GM12892 (cell line): ENCODE data around the gene KIRREL3.
A peak's percentile ranks its signal among the peaks of the same experiment; 100 is the strongest.

Experiments used
- DNase-seq: peaks from one replicate; pipeline ENCODE4 v3.0.0; 2011; ENCODE audit not compliant: insufficient read length
- FAIRE-seq: peaks from 2 replicates; lab custom pipeline; 2011; peaks lifted over from hg19 to GRCh38; lab: Jason Lieb, UNC
- POLR2A ChIP-seq: IDR thresholded peaks from 2 replicates; pipeline ENCODE4 v1.6.1; 2011; ENCODE audit warnings: low read depth, low read length, control low read depth
- POLR2AphosphoS5 ChIP-seq: IDR thresholded peaks from 2 replicates; pipeline ENCODE4 v1.6.1; 2011; ENCODE audit warnings: low read depth, low read length, control low read depth
- TAF1 ChIP-seq: IDR thresholded peaks from 2 replicates; pipeline ENCODE4 v1.6.1; 2011; ENCODE audit warnings: low read depth, mild to moderate bottlenecking, control low read depth, low read length, borderline replicate concordance

KIRREL3 gene

DNA sequence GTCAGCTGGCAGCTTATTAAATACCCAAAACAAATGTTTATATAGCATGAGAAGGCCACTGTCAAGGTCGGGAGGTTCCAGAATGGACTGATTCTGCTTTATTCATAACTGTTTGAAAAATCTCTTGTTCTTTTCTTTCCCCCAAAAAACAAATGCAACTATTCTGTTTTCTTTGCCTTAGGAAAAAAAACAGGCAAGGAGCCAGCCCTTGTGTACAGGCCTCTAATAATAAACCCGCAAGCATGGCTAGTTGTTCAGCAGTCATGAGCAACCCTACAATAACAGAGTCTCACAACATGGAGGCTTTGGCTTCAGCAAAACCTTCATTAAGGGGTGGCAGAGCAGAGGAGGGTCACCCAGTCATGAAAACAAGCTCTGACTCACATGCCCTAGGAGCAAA lies 191.7 kb downstream of the KIRREL3 start:
- FAIRE-seq (no peak), DNase-seq (no peak)
- TF ChIP-seq POLR2AphosphoS5, result no peak
- no peak for TF ChIP-seq TAF1
- TF ChIP-seq POLR2A, result no peak

DNA sequence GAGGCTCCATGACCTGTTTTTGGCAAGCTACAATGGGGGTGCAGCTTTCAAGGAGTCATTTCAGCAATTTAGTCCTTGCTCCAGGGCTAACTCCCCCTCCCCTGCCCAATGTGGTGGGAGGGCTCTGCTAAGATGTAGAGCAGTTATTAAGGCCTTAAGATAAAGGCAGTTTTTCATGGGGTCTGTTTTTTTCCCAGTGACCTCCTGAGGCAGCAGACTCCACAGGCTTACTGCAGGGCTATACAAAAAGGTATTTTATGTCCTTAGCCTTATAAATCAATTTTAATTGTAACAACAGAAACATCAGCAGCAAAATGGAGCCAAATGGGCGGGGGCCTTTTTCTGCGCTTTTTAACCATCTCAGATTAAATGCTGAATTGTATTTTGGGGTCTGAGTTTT lies 192.3 kb downstream of the KIRREL3 start:
- no peak for DNase-seq
- no peak for TF ChIP-seq POLR2A
- TF ChIP-seq TAF1, result no peak
- TF ChIP-seq POLR2AphosphoS5, result no peak
- FAIRE-seq, result no peak

DNA sequence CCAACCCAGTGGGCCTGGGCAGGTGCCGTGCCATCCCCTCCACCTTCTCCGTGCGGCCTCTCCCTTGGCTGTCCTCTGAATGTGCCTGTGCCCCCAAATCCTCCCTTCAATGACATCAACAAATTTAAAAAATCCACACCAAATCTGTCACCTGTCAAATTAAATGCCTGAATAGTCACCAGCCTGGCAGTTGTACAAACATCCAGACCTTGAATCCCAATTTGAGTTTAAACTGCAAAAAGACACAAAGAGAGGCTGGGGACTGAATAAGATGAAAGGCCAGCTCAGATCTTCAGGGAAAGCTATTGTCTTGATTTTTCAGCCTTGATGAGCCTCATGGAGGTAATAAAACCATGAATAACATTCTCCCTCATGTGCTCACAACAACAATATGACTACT lies 194.7 kb downstream of the KIRREL3 start:
- no peak for TF ChIP-seq POLR2A
- no peak for TF ChIP-seq POLR2AphosphoS5
- TF ChIP-seq TAF1, result no peak
- DNase-seq, result no peak
- FAIRE-seq, result no peak

DNA sequence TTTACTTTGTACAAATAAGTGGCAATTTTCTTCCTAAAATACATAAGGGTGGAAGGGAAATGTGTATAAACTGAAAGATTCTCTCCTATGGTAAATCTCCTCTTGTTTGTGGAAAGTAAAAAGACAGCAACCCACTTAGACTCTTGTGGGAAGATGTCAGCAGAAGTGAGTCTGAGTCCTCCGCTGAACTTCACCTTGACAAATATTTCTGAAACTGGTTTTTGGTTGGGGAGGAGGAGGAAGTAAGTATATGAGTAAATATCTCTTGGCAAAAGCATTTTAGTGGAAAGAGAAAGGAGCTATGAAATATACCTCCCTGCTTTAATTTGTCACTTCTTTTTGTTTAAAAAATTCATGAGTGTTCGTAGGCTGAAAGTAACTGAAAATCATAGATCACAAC lies 196.2 kb downstream of the KIRREL3 start:
- TF ChIP-seq POLR2A (no peak), TAF1 (no peak), POLR2AphosphoS5 (no peak)
- FAIRE-seq (no peak), DNase-seq (no peak)

DNA sequence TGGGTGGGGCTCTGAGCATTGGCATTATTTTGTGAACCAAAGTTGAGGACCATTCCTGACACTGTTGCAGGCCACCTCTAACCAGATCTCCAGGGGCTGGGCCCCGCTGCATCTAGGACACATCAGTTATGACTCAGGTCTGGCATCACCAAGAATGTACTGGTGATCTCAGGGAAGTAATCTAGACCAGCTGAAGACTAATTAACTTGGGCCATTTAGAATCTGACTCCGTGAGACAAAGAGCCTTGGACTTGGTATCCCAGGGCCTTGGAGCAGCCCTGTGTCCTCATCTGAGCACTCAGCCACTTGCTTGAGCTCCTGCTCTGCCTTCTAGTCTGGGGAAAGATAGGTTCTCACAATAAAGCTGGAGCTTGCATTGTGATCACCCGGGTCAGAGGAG lies 200.6 kb downstream of the KIRREL3 start:
- no peak for FAIRE-seq
- DNase-seq, result no peak
- TF ChIP-seq POLR2A (no peak), POLR2AphosphoS5 (no peak), TAF1 (no peak)

DNA sequence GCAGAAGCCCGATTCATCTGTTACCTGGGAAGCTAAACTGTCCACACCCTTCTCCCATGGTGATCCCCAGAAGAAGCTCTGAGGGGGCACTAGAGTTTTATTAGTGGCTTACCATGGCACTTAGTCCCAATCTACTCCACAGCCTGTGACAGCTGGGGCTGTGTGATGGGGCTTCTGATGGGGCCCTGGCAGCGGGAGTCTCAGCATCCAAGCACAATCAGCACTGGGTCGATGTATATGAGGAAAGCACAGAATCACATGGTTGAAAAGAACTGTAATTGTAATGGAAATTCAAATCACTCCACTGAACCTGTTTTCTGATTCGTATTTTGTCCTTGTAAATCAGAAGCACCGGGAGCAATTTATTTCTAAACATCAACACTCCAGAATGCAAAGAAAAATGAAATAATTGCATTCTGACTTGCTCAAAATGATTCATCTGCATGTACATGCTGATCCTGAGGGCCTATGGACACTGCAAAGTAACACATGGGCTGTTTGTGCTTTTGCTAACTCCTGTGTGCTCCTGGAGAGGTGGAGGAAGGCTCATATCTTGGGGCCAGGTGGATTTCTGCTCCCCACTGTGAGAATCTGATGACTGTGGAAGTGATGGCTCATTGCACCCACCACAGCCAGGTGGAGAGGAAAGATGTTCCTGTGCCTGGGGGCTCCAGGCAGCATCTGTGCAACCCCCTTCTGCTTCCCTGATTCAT lies 203.0 kb downstream of the KIRREL3 start:
- no peak for FAIRE-seq
- DNase-seq, result no peak
- TF ChIP-seq POLR2AphosphoS5, result no peak
- TF ChIP-seq POLR2A, result no peak
- no peak for TF ChIP-seq TAF1

DNA sequence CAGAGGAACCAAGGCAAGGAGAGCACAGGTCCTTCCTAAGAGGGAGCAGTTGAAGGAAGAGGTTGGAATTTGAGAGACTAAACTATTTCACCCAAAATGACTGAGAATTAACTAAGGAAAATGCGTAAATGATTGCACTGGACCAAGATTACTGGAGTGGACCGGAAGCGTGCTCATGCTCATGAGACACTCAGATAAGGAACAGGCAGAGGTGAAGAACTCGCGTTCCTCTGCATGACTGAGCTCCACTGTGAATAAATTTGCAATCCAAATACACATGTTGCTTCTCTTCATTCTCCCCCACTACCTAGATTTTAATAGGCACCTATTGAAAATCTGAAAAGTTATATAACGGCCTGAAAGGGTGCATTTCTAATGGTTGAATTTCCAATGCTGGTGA lies 207.0 kb downstream of the KIRREL3 start:
- DNase-seq, result no peak
- peak; percentile 36 for FAIRE-seq
- no peak for TF ChIP-seq TAF1
- TF ChIP-seq POLR2A, result no peak
- no peak for TF ChIP-seq POLR2AphosphoS5

DNA sequence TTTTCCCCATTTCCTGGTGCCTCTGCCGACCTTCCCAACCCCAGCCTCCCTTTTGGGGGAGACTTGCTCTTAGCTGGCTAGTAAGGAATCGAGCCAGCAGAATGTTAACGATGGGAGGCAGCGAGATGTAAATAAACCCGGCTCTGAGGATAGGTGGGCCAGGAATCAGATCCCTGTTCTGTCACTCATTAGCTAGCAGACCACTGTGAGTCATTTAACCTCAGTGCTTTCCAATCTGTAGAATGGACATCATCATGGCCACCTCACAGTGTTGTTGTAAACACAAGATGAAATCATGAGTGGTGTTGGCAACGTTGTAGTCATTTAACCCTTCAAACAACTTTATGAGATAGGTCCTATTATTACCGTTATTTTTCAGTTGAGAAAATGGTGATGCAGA lies 208.6 kb downstream of the KIRREL3 start:
- no peak for DNase-seq
- TF ChIP-seq TAF1, result no peak
- no peak for TF ChIP-seq POLR2AphosphoS5
- no peak for TF ChIP-seq POLR2A
- no peak for FAIRE-seq

DNA sequence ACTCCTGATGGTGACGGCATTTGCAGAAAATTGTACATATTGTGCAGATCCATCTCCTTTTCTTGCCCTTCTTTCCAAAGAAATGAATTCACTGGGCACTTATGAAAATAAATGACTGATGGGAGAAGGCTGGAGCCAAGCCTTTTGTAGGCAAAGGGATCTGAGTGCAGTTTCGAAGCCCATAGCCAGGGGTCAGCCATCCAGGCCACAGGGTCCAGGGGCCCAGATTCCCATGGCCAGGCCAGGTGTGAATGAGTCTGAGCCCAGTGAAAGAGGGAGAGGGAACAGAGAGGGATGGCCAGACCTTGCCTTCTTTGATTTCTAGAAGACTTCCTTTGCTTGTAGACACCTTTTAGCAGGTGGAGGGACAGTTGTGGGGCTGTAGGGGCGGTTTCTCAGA lies 209.1 kb downstream of the KIRREL3 start:
- no peak for TF ChIP-seq TAF1
- DNase-seq, result no peak
- no peak for FAIRE-seq

DNA sequence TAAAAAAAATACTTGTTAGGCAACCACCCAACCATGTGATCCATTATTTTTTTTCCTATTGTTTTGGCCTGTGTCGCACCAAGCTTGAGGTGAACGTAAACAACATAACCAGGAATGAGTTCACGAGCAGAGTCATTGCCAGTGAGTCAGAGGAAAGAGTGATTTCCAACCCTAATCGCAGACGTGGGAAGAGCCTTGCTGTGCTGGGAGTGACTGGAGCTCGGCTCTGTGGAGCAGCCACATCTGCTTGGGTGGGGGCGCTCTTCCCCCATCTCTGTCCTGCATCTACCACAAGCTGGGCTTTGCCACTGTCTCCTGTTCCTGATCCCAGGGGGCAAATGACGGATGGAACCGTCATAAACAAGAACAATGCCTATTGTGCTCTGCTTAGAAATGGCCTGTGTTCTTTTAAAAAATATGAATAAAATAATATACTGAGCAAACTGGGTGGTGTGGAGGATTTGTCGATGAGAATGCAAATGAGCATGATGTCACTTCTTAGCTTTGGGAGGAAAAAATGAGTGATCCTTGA lies 210.0 kb downstream of the KIRREL3 start:
- no peak for DNase-seq
- no peak for FAIRE-seq

DNA sequence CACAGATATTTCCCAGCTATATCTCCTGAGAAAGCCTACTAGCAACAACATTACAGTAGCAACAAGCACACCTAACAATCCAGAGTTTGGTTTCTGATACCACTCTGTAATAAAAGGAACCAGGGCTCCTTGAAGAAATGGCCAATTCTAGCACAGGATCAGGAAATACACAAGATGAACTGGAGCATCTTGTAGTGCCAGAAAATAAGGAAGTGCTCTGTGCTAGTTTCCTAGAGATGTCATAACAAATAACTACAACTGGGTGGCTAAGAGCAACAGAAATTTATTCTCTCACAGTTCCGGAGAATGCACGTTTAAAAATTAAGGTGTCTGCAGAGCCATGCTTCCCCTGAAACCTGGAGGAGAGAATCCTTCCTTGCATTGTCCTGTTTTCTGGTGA lies 217.8 kb downstream of the KIRREL3 start:
- TF ChIP-seq POLR2A (no peak), POLR2AphosphoS5 (no peak), TAF1 (no peak)
- DNase-seq, result no peak
- FAIRE-seq, result no peak

More for the DNA sequence above, 210.0 kb downstream of the KIRREL3 start:
- TF ChIP-seq TAF1 (no peak), POLR2A (no peak), POLR2AphosphoS5 (no peak)

DNA sequence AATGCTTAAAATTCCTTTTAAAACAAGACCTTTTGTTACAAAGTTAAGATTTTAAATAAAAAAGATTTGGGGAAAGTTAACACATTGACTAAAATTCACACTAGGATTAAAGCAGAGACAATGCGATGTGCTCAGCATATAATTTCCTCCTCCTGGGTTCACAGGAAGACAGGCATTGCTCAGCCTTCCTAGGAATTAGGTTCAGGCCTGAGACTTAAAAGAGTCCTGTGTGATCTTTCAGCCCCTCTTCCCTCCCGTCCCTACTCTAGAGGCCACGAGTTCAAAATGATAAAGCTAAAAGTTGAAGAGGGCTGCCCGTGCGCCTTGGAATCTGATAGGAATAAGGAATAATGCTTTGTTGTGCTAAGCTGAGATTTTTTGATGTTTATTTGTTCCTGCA lies 218.6 kb downstream of the KIRREL3 start:
- FAIRE-seq (no peak), DNase-seq (no peak)
- TF ChIP-seq POLR2AphosphoS5 (no peak), TAF1 (no peak), POLR2A (no peak)

DNA sequence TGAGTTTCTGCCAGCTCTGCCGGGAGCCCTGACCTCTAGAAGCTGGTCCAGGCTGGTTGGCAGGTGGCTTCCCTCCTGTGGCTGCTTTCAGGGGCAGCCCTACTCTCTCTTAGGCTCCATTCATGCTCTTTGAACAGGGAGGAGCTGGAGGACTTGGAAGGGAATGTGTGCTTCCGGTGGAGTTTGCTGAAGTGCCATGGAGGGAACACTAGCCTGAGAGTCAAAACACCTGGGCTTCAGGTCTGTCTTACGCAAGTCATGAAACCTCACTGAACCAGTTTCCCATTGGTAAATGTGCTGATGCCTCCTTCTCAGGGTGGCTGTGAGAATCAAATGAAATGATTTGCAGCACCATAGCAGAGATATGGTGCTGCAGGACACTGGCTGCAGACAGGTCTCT lies 224.5 kb downstream of the KIRREL3 start:
- FAIRE-seq (no peak), DNase-seq (no peak)
- TF ChIP-seq POLR2A (no peak), POLR2AphosphoS5 (no peak), TAF1 (no peak)
